ENCODE results near the gene ZNF292.
"Not testable (repeated sequence)": the region's sequence is repeated elsewhere in the genome, so short reads cannot be mapped to it uniquely, and the experiment has no call there.

ZNF292 gene

GRCh38 chr6:87282743-87283142 lies 127.4 kb downstream of the ZNF292 start:
- DNase-seq, result no peak

DNA sequence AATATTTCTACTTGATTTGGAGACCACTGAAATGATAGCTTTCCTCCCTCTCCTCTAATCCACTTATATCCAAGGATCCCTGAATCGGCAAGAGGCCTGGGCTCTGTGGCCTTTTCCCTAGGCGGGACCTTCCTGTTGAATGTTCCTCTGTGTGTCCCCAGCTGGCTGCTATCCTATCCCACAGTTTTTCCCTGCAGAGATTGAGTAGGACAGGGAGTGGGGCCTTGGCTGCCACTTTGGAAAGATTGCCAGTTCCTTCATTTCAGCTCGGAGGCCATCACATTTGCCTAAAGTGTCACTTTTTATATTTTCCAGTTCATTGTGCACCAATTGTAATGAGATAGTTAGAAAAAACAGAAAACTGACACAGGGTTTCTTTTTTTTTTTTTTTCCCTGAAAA lies 128.1 kb downstream of the ZNF292 start:
- no peak for DNase-seq

DNA sequence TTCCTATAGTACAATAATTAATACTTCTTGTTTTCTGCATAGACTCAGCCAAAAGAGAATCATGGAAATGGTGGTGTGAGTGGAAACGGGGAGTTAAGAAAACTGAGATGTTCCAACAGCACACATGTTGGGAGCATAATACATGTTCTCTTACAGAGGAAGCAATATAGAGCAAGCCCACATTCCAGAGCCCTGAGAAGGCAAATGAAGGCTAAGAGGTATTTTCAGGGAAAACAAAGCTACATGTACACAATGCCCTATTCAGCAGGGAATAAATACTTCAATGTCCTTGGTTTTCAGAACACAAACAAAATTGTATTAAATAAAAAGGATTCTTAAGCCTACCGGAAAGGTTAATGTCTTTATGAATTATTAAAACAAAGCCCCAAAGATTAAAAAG lies 131.9 kb downstream of the ZNF292 start:
- DNase-seq, result no peak

- DNase-seq, result peak; percentile 27 to 28
Measured at GRCh38 chr6:87289571-87289970, 134.2 kb downstream of the ZNF292 start.

GRCh38 chr6:87291883-87292282 lies 136.5 kb downstream of the ZNF292 start:
- no peak for DNase-seq

GRCh38 chr6:87293526-87293925 lies 138.2 kb downstream of the ZNF292 start:
- no peak for DNase-seq

GRCh38 chr6:87297119-87297518 lies 141.8 kb downstream of the ZNF292 start:
- no peak for DNase-seq

- DNase-seq, result not testable (repeated sequence)
Measured at GRCh38 chr6:87301277-87301676, 145.9 kb downstream of the ZNF292 start.

DNA sequence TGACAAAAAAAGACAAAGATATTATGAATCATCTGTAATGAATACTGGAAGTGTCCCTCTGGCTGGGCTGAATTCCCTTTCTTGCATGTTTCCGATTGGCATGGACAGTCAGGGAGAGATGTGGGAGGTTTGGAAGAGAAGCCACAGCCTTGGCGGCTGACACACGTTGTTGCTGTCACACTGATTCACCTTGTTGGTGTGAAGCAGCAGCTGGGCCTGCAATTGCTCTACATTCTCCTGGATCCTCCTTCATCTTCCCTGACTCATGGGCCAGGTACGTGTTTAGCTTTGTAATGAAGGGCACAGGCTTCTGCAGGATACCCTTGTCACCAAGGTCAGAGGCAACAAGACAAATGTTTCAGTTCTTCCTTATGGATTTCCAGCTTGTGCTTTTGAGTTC lies 153.6 kb downstream of the ZNF292 start:
- no peak for DNase-seq

GRCh38 chr6:87312860-87313259 lies 157.5 kb downstream of the ZNF292 start:
- no peak for DNase-seq
